ENCODE measurements around the gene GRIK4. TPM values are rescaled to one million over a fixed set of nuclear protein-coding genes. Genes with fewer than 3 reads are reported as not detected.

The GRIK4 gene
- total and polyA plus RNA-seq, 8 donors = 0.02 TPM; not detected in 7

GRCh38 chr11:120925944-120926343 lies 414.4 kb downstream of the GRIK4 start:
- no peaks in the 10 kb centered on the region for H3K27me3 ChIP-seq
- no peak for ATAC-seq
- WGBS, 2 donors = 85 to 91% methylated on average over 2 of the region's 2 CpGs

DNA sequence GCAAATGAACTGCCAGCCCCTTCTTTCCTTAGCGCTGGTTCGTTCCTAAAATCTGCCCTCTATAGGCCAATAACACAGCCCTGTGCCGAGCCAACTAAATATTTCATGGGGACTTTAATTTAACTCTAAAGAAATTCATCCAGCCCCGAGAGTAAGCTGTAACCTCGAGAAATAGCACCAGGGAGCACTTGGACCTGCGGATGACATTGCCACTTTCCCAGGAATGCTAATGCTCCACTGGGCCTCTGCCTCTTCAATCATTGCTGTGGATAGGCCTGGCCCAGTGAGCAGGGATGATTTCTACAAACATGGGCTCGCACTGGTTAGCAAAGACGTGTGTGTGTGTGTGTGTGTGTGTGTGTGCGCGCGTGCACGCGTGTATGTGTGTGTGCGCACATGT lies 417.1 kb downstream of the GRIK4 start:
- WGBS, 2 donors = 70 to 82% methylated on average over 14 of the region's 14 CpGs

More at GRCh38 chr11:120925944-120926343, 414.4 kb downstream of the GRIK4 start:
- H3K4me1 ChIP-seq = no peaks in the 10 kb centered on the region
- no peaks in the 10 kb centered on the region for H3K36me3 ChIP-seq
- DNase-seq = no peak
- no peak for FAIRE-seq
- no peaks in the 10 kb centered on the region for H3K9me3 ChIP-seq
- TF ChIP-seq, protein P1, sequence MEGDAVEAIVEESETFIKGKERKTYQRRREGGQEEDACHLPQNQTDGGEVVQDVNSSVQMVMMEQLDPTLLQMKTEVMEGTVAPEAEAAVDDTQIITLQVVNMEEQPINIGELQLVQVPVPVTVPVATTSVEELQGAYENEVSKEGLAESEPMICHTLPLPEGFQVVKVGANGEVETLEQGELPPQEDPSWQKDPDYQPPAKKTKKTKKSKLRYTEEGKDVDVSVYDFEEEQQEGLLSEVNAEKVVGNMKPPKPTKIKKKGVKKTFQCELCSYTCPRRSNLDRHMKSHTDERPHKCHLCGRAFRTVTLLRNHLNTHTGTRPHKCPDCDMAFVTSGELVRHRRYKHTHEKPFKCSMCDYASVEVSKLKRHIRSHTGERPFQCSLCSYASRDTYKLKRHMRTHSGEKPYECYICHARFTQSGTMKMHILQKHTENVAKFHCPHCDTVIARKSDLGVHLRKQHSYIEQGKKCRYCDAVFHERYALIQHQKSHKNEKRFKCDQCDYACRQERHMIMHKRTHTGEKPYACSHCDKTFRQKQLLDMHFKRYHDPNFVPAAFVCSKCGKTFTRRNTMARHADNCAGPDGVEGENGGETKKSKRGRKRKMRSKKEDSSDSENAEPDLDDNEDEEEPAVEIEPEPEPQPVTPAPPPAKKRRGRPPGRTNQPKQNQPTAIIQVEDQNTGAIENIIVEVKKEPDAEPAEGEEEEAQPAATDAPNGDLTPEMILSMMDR (IDR thresholded peaks at IDR 0.05) = no peak
- intact Hi-C loops (cut with DNase I) = no loop called here
- H3K4me3 ChIP-seq = no peak overlapping the region
- H3K27ac ChIP-seq = no peak overlapping the region

DNA sequence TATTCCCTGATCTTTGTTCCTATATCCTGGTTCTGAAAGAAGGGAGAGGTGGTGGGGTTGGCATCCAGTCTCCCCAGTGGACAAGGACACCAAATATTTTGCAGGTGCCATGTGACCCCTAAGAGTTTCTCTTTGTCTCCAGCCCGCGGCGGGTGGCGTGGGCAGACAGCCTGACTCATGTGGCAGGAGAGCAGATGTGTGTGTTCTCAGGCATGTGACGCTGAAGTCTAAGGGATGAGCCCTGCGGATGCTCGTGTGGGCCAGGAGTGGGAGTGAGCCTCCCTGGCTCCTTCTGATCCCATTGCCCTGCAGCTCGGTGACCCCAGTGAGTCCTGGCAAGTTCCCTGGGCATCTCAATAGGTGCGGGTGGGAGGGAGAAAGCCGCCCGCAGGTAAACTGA lies 417.5 kb downstream of the GRIK4 start:
- Histone ChIP-seq H3K36me3 (no peaks in the 10 kb centered on the region), H3K27ac (no peak overlapping the region), H3K4me3 (no peak overlapping the region), H3K9me3 (no peaks in the 10 kb centered on the region), H3K27me3 (no peaks in the 10 kb centered on the region), H3K4me1 (no peaks in the 10 kb centered on the region)
- WGBS, 2 donors = 72 to 74% methylated on average over 11 of the region's 11 CpGs
- ATAC-seq (no peak), DNase-seq (no peak), FAIRE-seq (no peak)
- TF ChIP-seq, protein P1 (IDR thresholded peaks at IDR 0.05) = no peak
- intact Hi-C loops (cut with DNase I) = no loop called here

More for the DNA sequence above, 417.1 kb downstream of the GRIK4 start:
- Histone ChIP-seq H3K4me1 (no peaks in the 10 kb centered on the region), H3K27ac (no peak overlapping the region), H3K36me3 (no peaks in the 10 kb centered on the region), H3K4me3 (no peak overlapping the region), H3K27me3 (no peaks in the 10 kb centered on the region), H3K9me3 (no peaks in the 10 kb centered on the region)
- DNase-seq (no peak), ATAC-seq (no peak), FAIRE-seq (no peak)
- intact Hi-C loops (cut with DNase I) = no loop called here
- TF ChIP-seq, protein P1 (IDR thresholded peaks at IDR 0.05) = no peak

- no peak overlapping the region for H3K27ac ChIP-seq
- no peaks in the 10 kb centered on the region for H3K27me3 ChIP-seq
- H3K4me1 ChIP-seq = no peaks in the 10 kb centered on the region
- ATAC-seq = peak in 3 of 4 donors; percentile 55 to 74 (median 71)
- DNase-seq = peak in 2 of 6 donors; percentile 21 to 24
- no peak overlapping the region for H3K4me3 ChIP-seq
- FAIRE-seq = no peak
- TF ChIP-seq, protein P1 (IDR thresholded peaks at IDR 0.05) = peak; percentile 14 to 44 (median 36)
- no peaks in the 10 kb centered on the region for H3K9me3 ChIP-seq
- 33 to 34% methylated on average over 13 of the region's 13 CpGs for WGBS, 2 donors
- intact Hi-C loops (cut with DNase I) = no loop called here
- H3K36me3 ChIP-seq = no peaks in the 10 kb centered on the region
These were observed 418.2 kb downstream of the GRIK4 start for GRCh38 chr11:120929664-120930154.

GRCh38 chr11:120931057-120931779 lies 419.7 kb downstream of the GRIK4 start:
- TF ChIP-seq, protein P1 (IDR thresholded peaks at IDR 0.05) = no peak
- Histone ChIP-seq H3K27me3 (no peaks in the 10 kb centered on the region), H3K4me1 (no peaks in the 10 kb centered on the region), H3K27ac (no peak overlapping the region), H3K9me3 (no peaks in the 10 kb centered on the region), H3K4me3 (no peak overlapping the region), H3K36me3 (no peaks in the 10 kb centered on the region)
- no peak for FAIRE-seq
- intact Hi-C loops (cut with DNase I) = no loop called here
- 53 to 60% methylated on average over 4 of the region's 4 CpGs for WGBS, 2 donors
- ATAC-seq = no peak
- DNase-seq = no peak

All from pancreas (tissue), 10 donors.